DOHH2 (cell line): ENCODE measurements around the gene LBHD1.

Experiments used
- CTCF ChIP-seq: fragments of 200-600 bp; sonication (generic); IDR thresholded peaks from one replicate; pipeline ENCODE4 v1.5.1; 2014; ENCODE audit warnings: antibody characterized with exemption, mild to moderate bottlenecking, low read depth, low read length; ENCODE audit not compliant: poor library complexity, severe bottlenecking
- EZH2phosphoT487 ChIP-seq: fragments of 200-600 bp; sonication (generic); IDR thresholded peaks from 2 replicates; pipeline ENCODE4 v1.6.1; 2017; ENCODE audit warnings: borderline replicate concordance, mild to moderate bottlenecking, antibody characterized with exemption, low read length, moderate library complexity, mixed read lengths

GRCh38 chr11:62649486-62649885, 22.6 kb downstream of the LBHD1 start:
- no peak for TF ChIP-seq CTCF
- TF ChIP-seq EZH2phosphoT487, result no peak
